Measurements from ENCODE around the gene MXD3. TPM values are rescaled to one million over a fixed set of nuclear protein-coding genes. Genes with fewer than 3 reads are reported as not detected.

Gene MXD3
- total RNA-seq, 4 donors from 2014 or later = 0.90 to 7.8 (median 3.5) TPM

GRCh38 chr5:177314376-177315342, 3.0 kb upstream of the MXD3 start:
- in situ Hi-C loops (cut with MboI; ENCODE audit: low sequenced_read_pairs in 4 of 4) = no loop called here
- peaks cover 17 to 18% of the 10 kb centered on the region in 2 donors for H3K4me1 ChIP-seq
- DNase-seq (no peak), ATAC-seq (no peak)
- H3K9me3 ChIP-seq = no peaks in the 10 kb centered on the region
- H3K4me3 ChIP-seq = no peak overlapping the region
- intact Hi-C loops (cut with DNase I; ENCODE audit: low total_unique reads) = loop anchor here (5.0 kb wide), 2 partner anchors 53 to 143 kb away; no protein-coding TSS in a partner anchor
- no peak overlapping the region for H3K27ac ChIP-seq
- TF ChIP-seq CTCF (IDR thresholded peaks at IDR 0.05 in 4 of 5, conservative IDR thresholded peaks at IDR 0.05 in 1 of 5) = no peak
- TF ChIP-seq POLR2A (IDR thresholded peaks at IDR 0.05) = no peak
- no peaks in the 10 kb centered on the region for H3K36me3 ChIP-seq
- H3K27me3 ChIP-seq = no peaks in the 10 kb centered on the region

GRCh38 chr5:177313561-177314259, 2.0 kb upstream of the MXD3 start:
- H3K4me1 ChIP-seq = peaks cover 25 to 26% of the 10 kb centered on the region in 2 donors
- H3K4me3 ChIP-seq = no peak overlapping the region
- H3K27ac ChIP-seq = no peak overlapping the region
- no peak for TF ChIP-seq POLR2A (IDR thresholded peaks at IDR 0.05)
- no peak for TF ChIP-seq CTCF (IDR thresholded peaks at IDR 0.05 in 4 of 5, conservative IDR thresholded peaks at IDR 0.05 in 1 of 5)
- no peaks in the 10 kb centered on the region for H3K9me3 ChIP-seq
- H3K27me3 ChIP-seq = no peaks in the 10 kb centered on the region
- ATAC-seq (no peak), DNase-seq (no peak)
- intact Hi-C loops (cut with DNase I; ENCODE audit: low total_unique reads) (loop anchor here (5.0 kb wide), 2 partner anchors 54 to 144 kb away; no protein-coding TSS in a partner anchor), in situ Hi-C loops (cut with MboI; ENCODE audit: low sequenced_read_pairs in 4 of 4) (no loop called here)
- H3K36me3 ChIP-seq = no peaks in the 10 kb centered on the region

- TF ChIP-seq CTCF (IDR thresholded peaks at IDR 0.05 in 4 of 5, conservative IDR thresholded peaks at IDR 0.05 in 1 of 5) (no peak), POLR2A (IDR thresholded peaks at IDR 0.05) (no peak)
- no peak for ATAC-seq
- H3K27me3 ChIP-seq = no peaks in the 10 kb centered on the region
- no peaks in the 10 kb centered on the region for H3K36me3 ChIP-seq
- no peaks in the 10 kb centered on the region for H3K9me3 ChIP-seq
- intact Hi-C loops (cut with DNase I; ENCODE audit: low total_unique reads) (loop anchor here (5.0 kb wide), 2 partner anchors 55 to 145 kb away; no protein-coding TSS in a partner anchor), in situ Hi-C loops (cut with MboI; ENCODE audit: low sequenced_read_pairs in 4 of 4) (no loop called here)
- H3K4me3 ChIP-seq = peak overlapping the region; percentile 37 to 83 (median 66)
- H3K4me1 ChIP-seq = peaks cover 27 to 28% of the 10 kb centered on the region in 2 donors
- H3K27ac ChIP-seq = no peak overlapping the region
- no peak for DNase-seq
Observed at GRCh38 chr5:177312649-177313181, 1.0 kb upstream of the MXD3 start.

- Histone ChIP-seq H3K9me3 (no peaks in the 10 kb centered on the region), H3K4me1 (peaks cover 27 to 28% of the 10 kb centered on the region in 2 donors), H3K27ac (peak overlapping the region in 3 of 4 donors; percentile 58 to 83 (median 80)), H3K27me3 (no peaks in the 10 kb centered on the region), H3K36me3 (peaks cover 0 to 9% of the 10 kb centered on the region in 2 donors), H3K4me3 (peak overlapping the region; percentile 60 to 96 (median 78))
- TF ChIP-seq POLR2A (IDR thresholded peaks at IDR 0.05) = no peak
- no peak for TF ChIP-seq CTCF (IDR thresholded peaks at IDR 0.05 in 4 of 5, conservative IDR thresholded peaks at IDR 0.05 in 1 of 5)
- in situ Hi-C loops (cut with MboI; ENCODE audit: low sequenced_read_pairs in 4 of 4) = no loop called here
- DNase-seq (no peak), ATAC-seq (no peak)
- intact Hi-C loops (cut with DNase I; ENCODE audit: low total_unique reads) = loop anchor here (5.0 kb wide), 2 partner anchors 56 to 146 kb away; no protein-coding TSS in a partner anchor
Observed at GRCh38 chr5:177311392-177311722, 341 bp downstream of the MXD3 start.

Measured in gastrocnemius medialis (tissue), 4 donors.